Suprapubic skin (tissue), 4 donors: Measurements from ENCODE around the gene EHMT2. TPM values are rescaled to one million over a fixed set of nuclear protein-coding genes. Genes with fewer than 3 reads are reported as not detected.
"Not testable (repeated sequence)": the region's sequence is repeated elsewhere in the genome, so short reads cannot be mapped to it uniquely, and the experiment has no call there.

Source experiments
- DNase-seq, 2 donors: peaks; one replicate each; pipeline ENCODE4 v3.0.0-alpha.2; 2019; ENCODE audit warnings: low spot score in 2 of 2
- H3K27ac ChIP-seq: fragments of 200-600 bp; sonication (generic); one replicate; pipeline ENCODE4 v1.5.1; 2019
- H3K27me3 ChIP-seq: fragments of 200-600 bp; sonication (generic); one replicate; pipeline ENCODE4 v1.5.1; 2019
- H3K36me3 ChIP-seq: fragments of 200-600 bp; sonication (generic); one replicate; pipeline ENCODE4 v1.5.1; 2019
- H3K4me1 ChIP-seq: fragments of 200-600 bp; sonication (generic); one replicate; pipeline ENCODE4 v1.5.1; 2019
- H3K4me3 ChIP-seq: fragments of 200-600 bp; sonication (generic); one replicate; pipeline ENCODE4 v1.5.1; 2019; ENCODE audit warnings: mild to moderate bottlenecking
- H3K9me3 ChIP-seq: fragments of 200-600 bp; sonication (generic); one replicate; pipeline ENCODE4 v1.5.1; 2019
- CTCF ChIP-seq, 2 donors: fragments of 200-600 bp in 1 of 2; fragments of 450-650 bp in 1 of 2; sonication (generic) in 1 of 2; IDR thresholded peaks; one replicate each; pipeline ENCODE4 v1.5.1; 2016 to 2019; ENCODE audit warnings: antibody characterized with exemption in 2 of 2, mild to moderate bottlenecking in 1 of 2, moderate library complexity in 1 of 2
- EP300 ChIP-seq: sonication (generic); formaldehyde crosslinking; IDR thresholded peaks from one replicate; pipeline ENCODE4 v1.6.1; 2017; ENCODE audit warnings: antibody characterized with exemption
- POLR2A ChIP-seq, 2 donors: fragments of 450-650 bp; IDR thresholded peaks; one replicate each; pipeline ENCODE4 v1.6.1; 2017; ENCODE audit warnings: antibody characterized with exemption in 2 of 2, mild to moderate bottlenecking in 2 of 2, moderate library complexity in 2 of 2
- POLR2AphosphoS5 ChIP-seq, 3 donors: sonication (generic); formaldehyde crosslinking; IDR thresholded peaks; one replicate each; pipeline ENCODE4 v1.6.1; 2017; ENCODE audit warnings: antibody characterized with exemption in 3 of 3
- WGBS: methylation state at CpG from one replicate; pipeline ENCODE4 v1.1.5; 2018; 5-methylcytosine and 5-hydroxymethylcytosine counted together
- total RNA-seq, 4 donors: library from RNA; depleted of rRNA; stranded (reverse); fragments of >200 nt; gene quantifications; one replicate each; pipeline ENCODE4 v1.1.0, GENCODE V29; 2016

The EHMT2 gene
- total RNA-seq, 4 donors from 2014 or later = 38.7 to 48.9 (median 42.9) TPM

DNA sequence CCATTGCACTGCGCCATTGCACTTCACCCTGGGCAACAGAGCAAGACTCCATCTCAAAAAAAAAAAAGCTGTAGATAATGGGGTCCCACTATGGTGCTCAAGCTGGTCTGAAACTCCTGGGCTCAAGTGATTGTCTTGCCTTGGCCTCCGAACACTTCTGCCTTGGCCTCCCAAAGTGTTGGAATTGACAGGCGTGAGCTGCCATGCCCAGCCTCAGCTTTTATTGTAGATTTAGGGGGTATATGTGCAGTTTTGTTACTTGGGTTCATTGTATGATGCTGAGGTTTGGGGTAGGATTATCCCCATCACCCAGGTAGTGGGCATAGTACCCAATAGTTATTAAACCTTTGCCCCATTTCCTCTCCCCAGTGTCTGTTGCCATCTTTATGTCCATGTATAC lies 58.5 kb downstream of the EHMT2 start:
- no peaks in the 10 kb centered on the region for H3K27me3 ChIP-seq
- no peak for TF ChIP-seq POLR2A (IDR thresholded peaks at IDR 0.05)
- no peak for TF ChIP-seq POLR2AphosphoS5 (IDR thresholded peaks at IDR 0.05)
- no peak for TF ChIP-seq CTCF (IDR thresholded peaks at IDR 0.05)
- WGBS = 93% methylated on average over 3 of the region's 3 CpGs
- H3K27ac ChIP-seq = no peak overlapping the region
- H3K4me1 ChIP-seq = peaks cover 42% of the 10 kb centered on the region
- no peak overlapping the region for H3K4me3 ChIP-seq
- no peak for DNase-seq
- H3K9me3 ChIP-seq = no peaks in the 10 kb centered on the region
- peaks cover 41% of the 10 kb centered on the region for H3K36me3 ChIP-seq

GRCh38 chr6:31838114-31838553 lies 59.4 kb downstream of the EHMT2 start:
- WGBS = 88% methylated on average over 9 of the region's 9 CpGs
- not testable (repeated sequence) for DNase-seq, H3K9me3 ChIP-seq, H3K27ac ChIP-seq, H3K4me3 ChIP-seq, H3K27me3 ChIP-seq
- Histone ChIP-seq H3K36me3 (peaks cover 41% of the 10 kb centered on the region), H3K4me1 (peaks cover 46% of the 10 kb centered on the region)

DNA sequence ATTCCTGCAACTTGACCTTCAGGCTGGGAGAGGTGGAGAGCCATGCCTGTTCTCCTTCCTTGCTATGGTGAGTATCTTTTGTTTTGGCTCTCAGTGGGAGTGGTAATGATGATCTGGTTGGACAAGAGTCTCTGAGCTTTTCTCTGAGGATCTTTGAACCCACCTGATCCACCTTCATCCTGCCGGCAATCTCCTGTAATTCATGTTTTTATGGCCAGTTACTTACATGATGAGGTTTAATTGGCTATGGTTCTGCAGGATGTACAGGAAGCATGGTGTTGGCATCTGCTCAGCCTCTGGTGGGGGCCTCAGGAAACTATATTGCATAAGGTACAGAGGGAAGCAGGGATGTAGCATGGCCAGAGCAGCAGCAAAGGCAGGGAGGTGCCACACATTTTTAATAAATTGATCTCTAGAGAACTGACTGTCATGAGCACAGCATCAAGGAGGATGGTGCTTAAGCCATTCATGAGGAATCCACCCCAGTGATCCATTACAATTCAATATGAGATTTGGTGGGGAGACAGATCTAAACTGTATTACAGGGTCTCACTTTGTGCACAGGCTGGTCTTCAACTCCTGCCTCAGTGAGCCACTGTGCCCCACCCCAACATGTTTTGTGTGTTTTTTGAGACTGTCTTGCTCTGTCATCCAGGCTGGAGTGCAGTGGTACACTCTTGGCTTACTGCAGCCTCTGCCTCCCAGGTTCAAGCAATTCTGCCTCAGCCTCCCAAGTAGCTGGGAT lies 60.0 kb downstream of the EHMT2 start:
- H3K4me3 ChIP-seq = peak overlapping the region; percentile 81
- H3K27me3 ChIP-seq = no peaks in the 10 kb centered on the region
- peaks cover 41% of the 10 kb centered on the region for H3K36me3 ChIP-seq
- 45% methylated on average over 1 of the region's 1 CpG for WGBS
- peaks cover 52% of the 10 kb centered on the region for H3K4me1 ChIP-seq
- H3K9me3 ChIP-seq = no peaks in the 10 kb centered on the region
- DNase-seq = no peak
- peak overlapping the region; percentile 49 for H3K27ac ChIP-seq
- no peak for TF ChIP-seq POLR2AphosphoS5 (IDR thresholded peaks at IDR 0.05)
- TF ChIP-seq POLR2A (IDR thresholded peaks at IDR 0.05) = no peak
- no peak for TF ChIP-seq CTCF (IDR thresholded peaks at IDR 0.05)
- TF ChIP-seq EP300 = no peak

GRCh38 chr6:31836474-31837368 lies 60.8 kb downstream of the EHMT2 start:
- H3K9me3 ChIP-seq = no peaks in the 10 kb centered on the region
- H3K36me3 ChIP-seq = peaks cover 41% of the 10 kb centered on the region
- no peaks in the 10 kb centered on the region for H3K27me3 ChIP-seq
- peak overlapping the region; percentile 81 for H3K4me3 ChIP-seq
- H3K4me1 ChIP-seq = peaks cover 59% of the 10 kb centered on the region
- TF ChIP-seq CTCF (IDR thresholded peaks at IDR 0.05) = no peak
- no peak for TF ChIP-seq POLR2AphosphoS5 (IDR thresholded peaks at IDR 0.05)
- TF ChIP-seq POLR2A (IDR thresholded peaks at IDR 0.05) = no peak
- TF ChIP-seq EP300 = no peak
- no peak for DNase-seq
- H3K27ac ChIP-seq = peak overlapping the region; percentile 49
- 19% methylated on average over 12 of the region's 12 CpGs for WGBS

DNA sequence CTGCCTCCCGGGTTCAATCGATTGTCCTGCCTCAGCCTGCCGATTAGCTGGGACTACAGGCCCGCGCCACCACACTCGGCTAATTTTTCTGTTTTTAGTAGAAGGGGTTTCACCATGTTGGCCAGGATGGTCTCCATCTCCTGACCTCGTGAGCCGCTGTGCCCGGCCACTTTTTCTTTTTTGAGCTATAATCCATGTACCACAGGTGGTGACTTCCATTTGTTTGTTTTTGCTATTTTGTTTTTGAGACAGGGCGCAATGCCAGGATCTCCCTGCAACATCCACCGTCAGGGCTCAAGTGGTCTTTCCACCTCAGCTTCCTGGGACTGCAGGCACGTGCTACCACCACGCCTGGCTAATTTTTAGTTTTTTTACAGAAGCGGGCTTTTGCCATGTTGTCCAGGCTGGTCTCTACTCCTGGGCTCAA lies 61.4 kb downstream of the EHMT2 start:
- WGBS = 36% methylated on average over 14 of the region's 14 CpGs
- Histone ChIP-seq H3K4me1 (peaks cover 65% of the 10 kb centered on the region), H3K27ac (peak overlapping the region; percentile 49), H3K4me3 (peak overlapping the region; percentile 81), H3K36me3 (peaks cover 41% of the 10 kb centered on the region), H3K9me3 (no peaks in the 10 kb centered on the region), H3K27me3 (no peaks in the 10 kb centered on the region)
- no peak for TF ChIP-seq POLR2A (IDR thresholded peaks at IDR 0.05)
- no peak for TF ChIP-seq EP300
- no peak for TF ChIP-seq CTCF (IDR thresholded peaks at IDR 0.05)
- no peak for DNase-seq
